Globus pallidus (tissue), 1 donor: ENCODE results near the gene C16orf86.

ENCODE experiments used
- DNase-seq: peaks from one replicate; pipeline ENCODE4 v3.0.0-alpha.2; 2015; ENCODE audit warnings: low spot score

Gene C16orf86

GRCh38 chr16:67666559-67667452 lies at the start of gene C16orf86, which contains the start of gene ENKD1:
TSS of gene C16orf86 (plus strand) at chr16:67666814. CDS start at chr16:67666971, 157 bp downstream.
TSS of gene ENKD1 (minus strand) at chr16:67666750. CDS start at chr16:67666442, 308 bp downstream.
- peak; percentile 82 for DNase-seq

- no peak for DNase-seq
These were observed 38.4 kb upstream of the C16orf86 start for GRCh38 chr16:67628216-67628615.

GRCh38 chr16:67632415-67633172 lies 34.0 kb upstream of the C16orf86 start:
- no peak for DNase-seq

- DNase-seq = no peak
These were observed 29.9 kb upstream of the C16orf86 start for GRCh38 chr16:67636713-67637112.

- DNase-seq = no peak
These were observed 29.0 kb upstream of the C16orf86 start for GRCh38 chr16:67637625-67638024.

- DNase-seq = peak; percentile 75
These were observed 24.6 kb upstream of the C16orf86 start for GRCh38 chr16:67641779-67642708.

GRCh38 chr16:67644038-67644437 lies 22.6 kb upstream of the C16orf86 start:
- no peak for DNase-seq

GRCh38 chr16:67645397-67646121 lies 21.1 kb upstream of the C16orf86 start:
- no peak for DNase-seq

GRCh38 chr16:67647111-67647651 lies 19.4 kb upstream of the C16orf86 start:
- no peak for DNase-seq

- DNase-seq = no peak
These were observed 18.9 kb upstream of the C16orf86 start for GRCh38 chr16:67647681-67648080.

- no peak for DNase-seq
These were observed 18.4 kb upstream of the C16orf86 start for GRCh38 chr16:67648088-67648763.

- no peak for DNase-seq
These were observed 17.7 kb upstream of the C16orf86 start for GRCh38 chr16:67648764-67649407.

GRCh38 chr16:67649494-67649931 lies 17.1 kb upstream of the C16orf86 start:
- no peak for DNase-seq

GRCh38 chr16:67650023-67650422 lies 16.6 kb upstream of the C16orf86 start:
- no peak for DNase-seq

- DNase-seq = no peak
These were observed 15.6 kb upstream of the C16orf86 start for GRCh38 chr16:67651039-67651438.

GRCh38 chr16:67651847-67652246 lies 14.8 kb upstream of the C16orf86 start:
- no peak for DNase-seq

- DNase-seq = no peak
These were observed 14.0 kb upstream of the C16orf86 start for GRCh38 chr16:67652578-67653127.

GRCh38 chr16:67653128-67653788 lies 13.4 kb upstream of the C16orf86 start:
- no peak for DNase-seq
